ENCODE results near the gene CALCB.
"Not testable (repeated sequence)": the region's sequence is repeated elsewhere in the genome, so short reads cannot be mapped to it uniquely, and the experiment has no call there.

CALCB gene, protein sequence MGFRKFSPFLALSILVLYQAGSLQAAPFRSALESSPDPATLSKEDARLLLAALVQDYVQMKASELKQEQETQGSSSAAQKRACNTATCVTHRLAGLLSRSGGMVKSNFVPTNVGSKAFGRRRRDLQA

DNA sequence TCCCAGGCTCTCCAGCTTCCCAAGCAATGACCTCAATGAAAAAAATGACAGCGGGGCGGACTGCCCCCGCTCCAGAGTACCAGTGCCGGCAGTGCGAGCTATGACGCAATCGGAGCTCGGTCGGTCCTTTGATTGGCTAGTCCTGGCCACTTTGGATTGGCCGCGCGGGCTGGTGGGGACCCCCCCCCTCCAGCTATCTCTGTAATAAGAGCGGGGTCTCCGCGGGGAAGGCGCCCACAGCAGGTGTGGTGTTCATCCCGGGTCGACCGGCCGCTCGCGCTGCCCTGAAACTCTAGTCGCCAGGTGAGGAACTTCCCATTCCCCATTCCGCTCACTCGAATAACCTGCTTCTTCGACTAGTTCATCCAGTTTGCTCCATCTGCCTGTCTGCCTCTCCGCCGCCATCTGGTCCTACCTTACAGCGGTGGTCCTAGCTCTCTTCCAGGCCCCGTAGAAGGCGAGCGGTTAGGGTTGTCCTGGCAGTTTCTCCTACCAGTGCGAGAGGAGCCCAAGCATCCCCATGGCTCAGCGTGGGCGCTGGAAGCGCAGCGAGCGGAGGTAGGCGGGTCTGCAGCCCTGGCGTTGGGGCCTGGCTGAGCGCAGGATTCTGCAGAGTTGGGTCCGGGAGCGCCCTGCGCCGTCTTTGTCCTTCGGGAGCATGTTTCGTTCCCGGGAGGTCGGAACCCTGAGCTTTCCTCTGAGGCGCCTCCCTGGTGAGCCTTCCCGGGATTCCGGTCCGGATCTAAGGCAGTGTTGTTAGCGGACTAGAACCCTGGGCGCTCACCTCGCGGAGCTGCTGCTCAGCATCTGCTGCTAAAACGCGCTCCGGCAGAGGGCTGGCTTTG is at the start of gene CALCB:
Gene CALCB (plus strand): TSS at position 233 of the 845 bp plus-strand sequence. CDS start 1,126 bp downstream, outside the sequence.
- no peak for DNase-seq (ENCODE audit: low read depth)

DNA sequence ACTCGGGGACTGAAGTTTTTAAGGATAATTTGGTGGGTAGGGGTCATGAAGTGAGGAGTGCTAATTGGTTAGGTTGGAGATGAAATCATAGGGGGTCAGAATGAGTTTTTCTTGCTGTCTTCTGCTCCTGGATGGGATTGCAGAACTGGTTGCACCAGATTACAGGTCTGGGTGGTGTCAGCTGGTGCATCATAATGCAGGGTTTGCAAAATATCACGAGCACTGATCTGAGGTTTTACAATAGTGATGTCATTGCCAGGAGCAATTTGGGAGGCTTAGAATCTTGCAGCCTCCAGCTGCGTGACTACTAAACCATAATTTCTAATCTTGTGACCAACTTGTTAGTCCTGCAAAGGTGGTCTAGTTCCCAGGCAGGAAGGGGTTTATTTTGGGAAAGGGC is 46.4 kb upstream of the CALCB start:
- no peak for DNase-seq (ENCODE audit: low read depth)

DNA sequence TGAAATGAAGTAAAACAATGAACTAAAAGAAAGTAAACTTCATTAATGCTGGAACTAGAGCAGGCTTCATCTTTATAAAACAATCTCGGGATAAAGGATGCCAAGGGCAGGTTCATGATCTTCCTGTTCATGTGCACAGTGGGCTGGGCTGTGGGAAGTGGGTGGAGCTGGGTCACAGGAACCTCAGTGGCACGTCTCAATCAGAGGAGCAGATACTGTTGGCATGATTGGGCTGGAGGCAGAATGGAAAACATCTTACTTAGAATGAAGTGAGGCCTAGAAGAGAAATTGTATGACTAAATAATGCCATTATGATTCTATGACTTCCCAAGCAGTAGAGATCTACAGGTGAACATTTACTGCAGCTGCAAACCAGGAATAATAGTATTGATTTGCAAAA is 45.4 kb upstream of the CALCB start:
- DNase-seq (ENCODE audit: low read depth), result no peak

DNA sequence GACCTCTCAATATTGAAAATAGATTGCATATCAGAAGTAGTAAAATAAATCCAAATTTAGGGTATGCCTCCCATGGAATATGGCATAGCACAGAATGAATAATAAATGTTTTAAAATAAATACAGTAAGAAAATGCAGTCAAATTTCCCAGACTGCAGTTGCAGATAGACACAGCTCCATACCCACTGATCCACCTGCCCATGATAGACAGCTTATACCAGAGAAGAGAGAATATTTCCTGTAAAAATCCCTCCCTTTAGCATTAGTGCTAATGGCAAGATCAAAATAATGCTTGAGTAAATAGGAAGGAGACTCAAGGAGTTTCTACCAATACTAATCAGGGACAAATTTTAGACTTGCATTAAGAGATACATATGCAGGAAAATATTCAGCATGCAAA is 45.0 kb upstream of the CALCB start:
- DNase-seq (ENCODE audit: low read depth), result no peak

DNA sequence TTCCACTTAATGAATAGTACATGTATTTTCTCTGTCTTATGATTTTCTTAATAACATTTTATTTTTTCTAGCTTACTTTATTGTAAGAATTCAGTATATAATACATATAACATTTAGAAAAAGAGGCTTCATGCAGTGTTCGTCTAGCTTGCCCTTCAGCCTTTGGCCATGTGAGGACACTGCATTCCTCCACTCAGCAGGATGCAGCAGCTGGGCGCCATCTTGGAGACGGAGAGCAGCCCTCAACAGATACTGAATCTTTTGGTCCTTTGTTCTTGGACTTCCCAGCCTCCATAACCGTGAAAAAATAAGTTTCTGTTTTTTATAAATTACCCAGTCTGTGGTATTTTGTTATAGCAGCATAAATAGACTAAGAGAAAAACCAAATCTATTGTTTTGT is 41.4 kb upstream of the CALCB start:
- DNase-seq (ENCODE audit: low read depth), result not testable (repeated sequence)

DNA sequence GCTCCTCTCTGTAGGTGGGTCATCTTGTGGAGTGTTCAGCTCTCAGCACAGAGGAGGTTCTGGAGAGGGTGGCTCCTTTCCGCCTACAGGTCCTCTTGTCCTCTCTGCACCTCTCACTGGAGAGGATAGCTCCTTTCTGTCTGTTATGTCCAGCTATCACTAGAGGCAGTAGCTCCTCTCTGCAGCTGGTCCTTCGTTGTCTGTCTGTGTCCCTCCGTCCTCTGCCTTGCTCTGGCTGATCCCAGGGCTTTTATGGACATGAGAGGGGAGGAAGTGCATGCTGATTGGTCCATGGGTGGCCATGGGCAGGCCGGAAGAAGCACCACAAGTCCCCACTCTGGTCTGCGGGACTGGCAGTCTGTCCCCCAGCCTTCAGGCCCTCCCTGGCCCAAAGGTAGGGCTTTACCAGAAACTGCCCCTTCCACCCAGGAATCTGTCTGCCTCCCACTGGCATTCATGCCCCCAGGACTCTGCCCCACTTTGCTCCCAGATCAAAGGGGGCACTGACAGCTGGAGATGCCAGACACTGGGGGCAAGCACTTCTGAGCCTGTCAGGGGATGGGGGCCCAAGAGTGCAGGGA is 38.6 kb upstream of the CALCB start:
- DNase-seq (ENCODE audit: low read depth), result no peak

DNA sequence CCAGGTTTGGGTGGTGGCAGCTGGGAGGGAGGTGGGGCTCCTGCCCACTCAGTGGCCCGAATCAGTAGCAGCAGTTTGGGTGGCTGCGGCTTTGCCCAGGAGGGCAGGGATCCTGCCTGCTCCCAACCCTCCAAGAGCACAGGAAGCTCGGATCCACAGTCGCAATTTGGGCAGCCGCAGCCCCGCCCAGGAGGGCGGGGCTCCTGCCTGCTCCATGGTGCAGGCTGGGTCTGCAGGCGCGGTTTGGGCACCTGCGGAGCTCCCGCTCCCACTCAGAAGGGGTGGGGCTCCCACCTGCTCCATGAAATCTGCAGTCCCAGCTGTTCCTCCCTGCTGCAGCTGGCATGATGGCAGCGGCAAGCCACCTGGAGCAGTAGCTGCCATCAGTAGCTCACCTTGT is 38.1 kb upstream of the CALCB start:
- DNase-seq (ENCODE audit: low read depth), result no peak

DNA sequence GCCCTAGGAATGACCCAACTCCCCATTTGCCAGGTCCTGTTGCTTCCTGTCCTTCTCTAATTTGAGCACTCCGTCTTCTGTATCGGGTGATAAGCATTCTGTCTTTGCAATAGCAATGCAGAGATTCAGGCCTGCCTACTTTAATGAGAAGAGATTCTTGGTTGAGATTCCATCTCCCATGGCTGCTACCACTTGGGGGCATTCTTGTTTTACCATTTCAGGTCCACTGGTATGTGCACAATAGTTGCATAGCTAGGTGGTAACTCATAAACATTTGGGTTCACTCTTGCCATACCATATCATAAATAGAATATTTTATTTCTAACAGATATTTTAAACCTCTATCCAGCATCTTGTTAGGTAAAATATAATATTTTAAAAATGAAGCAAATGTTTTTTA is 34.4 kb upstream of the CALCB start:
- no peak for DNase-seq (ENCODE audit: low read depth)

DNA sequence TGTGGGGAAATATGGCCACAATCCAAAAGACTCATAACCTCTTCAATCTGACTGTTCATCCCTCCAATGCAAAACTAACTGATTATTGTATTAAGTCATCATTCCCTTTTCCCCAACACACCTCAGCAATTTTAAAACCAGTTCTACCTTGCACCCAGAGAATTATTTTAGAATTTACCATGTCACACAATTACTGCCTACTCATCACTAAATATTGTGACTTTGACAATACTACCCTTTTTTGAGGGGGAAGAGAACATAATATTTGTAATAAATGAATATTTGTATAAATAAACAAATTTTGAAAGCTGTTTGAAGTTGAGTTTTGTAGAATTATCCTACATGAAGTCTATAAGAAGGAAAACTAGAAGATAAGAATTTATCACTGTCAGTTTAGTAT is 28.2 kb upstream of the CALCB start:
- DNase-seq (ENCODE audit: low read depth), result no peak

DNA sequence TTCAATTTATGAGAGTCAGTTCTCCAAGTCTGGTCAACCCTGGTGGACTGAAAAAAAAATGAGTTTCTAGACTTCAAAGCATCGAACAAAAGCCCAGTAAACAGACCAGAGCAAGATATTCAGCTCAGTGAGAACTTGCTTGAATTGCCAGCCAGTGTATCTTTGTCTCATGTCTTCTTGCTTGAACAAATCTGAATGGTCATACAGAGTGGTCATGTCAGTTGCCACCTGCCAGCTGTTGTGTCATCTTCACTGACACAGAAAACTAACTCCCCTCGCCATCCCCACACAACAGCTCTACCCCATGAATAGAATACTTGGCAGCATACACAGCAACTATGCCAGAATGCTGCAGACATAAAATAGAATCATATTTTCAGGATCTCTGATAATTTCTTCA is 27.5 kb upstream of the CALCB start:
- DNase-seq (ENCODE audit: low read depth), result no peak

DNA sequence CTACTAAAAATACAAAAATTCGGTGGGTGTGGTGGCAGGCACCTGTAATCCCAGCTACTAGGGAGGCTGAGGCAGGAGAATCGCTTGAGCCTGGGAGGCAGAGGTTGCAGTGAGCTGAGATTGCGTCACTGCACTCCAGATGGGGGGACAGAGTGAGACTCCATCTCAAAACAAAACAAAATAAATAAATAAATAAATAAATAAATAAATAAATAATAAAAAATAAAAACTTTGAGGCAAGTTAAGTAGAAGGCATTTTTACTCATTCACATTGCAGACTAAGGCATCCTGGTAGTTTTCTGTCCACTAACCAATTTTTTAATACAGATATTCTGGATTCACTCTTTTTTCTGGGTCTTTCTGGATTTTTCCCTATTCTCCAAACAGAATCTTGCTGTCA is 26.7 kb upstream of the CALCB start:
- not testable (repeated sequence) for DNase-seq (ENCODE audit: low read depth)

DNA sequence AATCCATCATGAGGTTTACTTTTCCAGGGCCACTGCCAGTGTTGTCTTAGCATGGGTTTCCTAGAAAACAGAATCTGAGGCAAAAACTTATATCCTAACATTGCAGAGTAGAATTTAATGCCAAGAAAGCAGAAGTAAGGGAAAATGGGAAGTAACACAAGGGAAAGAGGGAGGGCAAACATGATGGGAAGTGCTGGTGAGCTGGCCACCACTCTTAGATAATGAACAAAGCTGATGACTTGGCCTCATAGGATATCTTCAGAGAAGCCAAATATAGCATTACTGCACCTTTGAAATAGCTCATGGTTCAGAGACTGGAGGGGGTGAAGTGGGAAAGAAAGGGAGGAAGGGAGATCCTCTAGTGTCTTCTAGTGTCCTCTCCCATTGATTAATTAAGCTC is 24.8 kb upstream of the CALCB start:
- no peak for DNase-seq (ENCODE audit: low read depth)

DNA sequence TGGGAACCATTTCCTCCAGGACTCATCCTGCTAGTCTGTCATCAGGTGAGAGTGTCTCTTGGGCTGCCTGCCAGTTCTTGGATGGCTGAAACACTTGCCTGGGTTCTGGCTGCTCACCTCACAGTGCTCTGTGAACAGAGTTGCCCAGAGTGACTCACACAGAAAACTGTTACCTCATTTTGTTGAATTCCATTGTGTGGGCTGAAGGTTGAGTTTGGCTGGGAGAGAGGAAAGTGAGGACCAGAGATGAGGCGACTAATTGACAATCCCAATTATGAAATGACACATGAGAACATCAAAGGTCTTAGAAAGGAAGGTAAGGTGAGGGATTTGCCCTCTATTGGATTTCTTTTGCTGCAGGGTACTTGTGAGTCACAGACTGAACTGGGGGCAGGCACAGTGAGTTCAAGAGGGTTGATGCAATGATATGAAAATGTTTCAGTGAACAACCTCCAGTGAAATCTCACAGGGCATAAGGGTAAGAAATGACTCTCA is 20.2 kb upstream of the CALCB start:
- no peak for DNase-seq (ENCODE audit: low read depth)

DNA sequence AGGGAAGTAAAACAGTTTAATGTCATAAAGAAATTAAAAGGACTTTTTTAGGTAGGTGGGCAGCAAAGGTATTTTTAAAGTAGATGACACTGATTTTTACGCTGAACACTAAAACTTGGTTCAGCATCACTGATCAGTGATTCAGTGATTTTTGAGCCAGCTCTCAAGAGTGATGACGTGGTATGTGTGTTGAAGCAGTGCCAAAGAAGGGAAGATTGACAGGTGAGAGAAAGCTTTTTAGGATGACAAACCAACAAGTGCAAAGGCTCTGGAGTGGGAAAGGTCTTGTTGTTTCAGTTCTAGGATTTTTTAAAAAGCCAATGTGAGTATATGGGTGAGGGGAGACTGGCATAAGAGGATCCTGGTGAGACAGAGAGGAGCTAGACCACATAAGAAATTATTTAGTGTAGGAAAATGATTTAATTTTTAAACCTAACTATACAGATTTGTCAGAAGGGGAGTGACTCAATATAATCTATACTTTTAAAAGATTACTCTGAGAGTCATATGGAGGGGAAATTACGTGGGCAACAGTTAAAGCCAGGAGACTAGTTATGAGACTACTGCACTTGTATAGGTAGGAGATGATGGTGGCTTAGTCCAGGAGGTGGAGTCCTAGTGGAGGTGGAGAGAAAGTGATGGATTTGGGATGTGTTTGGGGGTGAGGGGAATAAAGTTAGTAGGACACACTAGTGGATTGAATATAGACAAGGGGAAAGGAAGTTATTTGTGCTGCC is 17.6 kb upstream of the CALCB start:
- no peak for DNase-seq (ENCODE audit: low read depth)

DNA sequence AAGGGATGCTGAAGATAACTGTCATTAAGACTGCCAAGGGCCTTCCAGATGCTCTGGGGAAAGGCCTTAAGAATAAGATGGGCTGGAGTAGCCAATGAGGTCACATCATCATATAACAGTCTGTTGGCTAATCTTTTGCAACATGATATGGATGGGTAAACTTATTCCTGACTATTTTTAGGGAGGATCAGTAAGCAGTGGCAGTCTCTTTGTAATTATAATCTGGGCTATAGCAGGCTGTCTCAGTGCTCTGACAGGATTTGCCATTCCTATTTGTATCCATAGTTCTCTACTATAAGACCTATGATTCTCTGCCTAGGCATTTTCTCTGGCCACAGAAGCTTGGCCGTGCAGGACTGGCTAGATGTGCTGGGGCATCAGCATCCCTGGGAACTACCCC is 16.1 kb upstream of the CALCB start:
- DNase-seq (ENCODE audit: low read depth), result no peak

DNA sequence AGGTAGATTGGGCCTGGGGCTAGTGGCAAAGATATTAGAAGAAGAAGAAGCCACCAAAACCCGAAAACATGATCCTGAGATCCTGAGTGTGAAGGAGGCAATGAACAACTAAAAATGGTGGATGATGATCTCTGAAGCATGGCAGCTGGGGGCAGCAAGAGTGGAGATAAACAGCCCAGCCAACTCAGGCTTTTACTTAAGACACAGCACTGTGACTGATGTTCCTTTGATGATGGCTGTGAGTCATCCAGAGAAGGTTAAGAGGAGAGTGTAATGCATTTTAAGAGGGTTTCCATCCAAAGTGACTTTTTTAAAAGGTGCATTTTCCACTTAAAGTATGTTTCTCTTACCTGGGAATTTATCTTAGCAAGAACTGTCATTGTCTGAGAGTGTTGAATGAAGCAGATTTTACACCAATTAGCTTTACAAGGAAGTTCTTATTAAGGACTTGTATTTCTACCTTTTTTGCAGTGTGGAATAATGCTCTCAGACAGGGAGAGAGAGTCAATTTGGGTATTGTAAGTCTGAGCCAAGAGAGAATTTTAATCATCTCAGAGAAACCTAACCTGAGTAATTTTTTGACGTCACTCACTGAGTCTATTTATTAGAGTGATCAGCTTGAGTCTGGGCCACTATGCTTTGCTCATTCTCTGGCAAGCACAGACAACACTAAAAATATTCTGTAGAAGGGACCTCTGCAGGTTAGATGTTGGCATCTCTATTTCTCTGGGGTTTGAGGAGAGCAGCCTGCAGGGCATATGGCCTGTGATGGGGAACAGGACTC is 14.1 kb upstream of the CALCB start:
- no peak for DNase-seq (ENCODE audit: low read depth)

DNA sequence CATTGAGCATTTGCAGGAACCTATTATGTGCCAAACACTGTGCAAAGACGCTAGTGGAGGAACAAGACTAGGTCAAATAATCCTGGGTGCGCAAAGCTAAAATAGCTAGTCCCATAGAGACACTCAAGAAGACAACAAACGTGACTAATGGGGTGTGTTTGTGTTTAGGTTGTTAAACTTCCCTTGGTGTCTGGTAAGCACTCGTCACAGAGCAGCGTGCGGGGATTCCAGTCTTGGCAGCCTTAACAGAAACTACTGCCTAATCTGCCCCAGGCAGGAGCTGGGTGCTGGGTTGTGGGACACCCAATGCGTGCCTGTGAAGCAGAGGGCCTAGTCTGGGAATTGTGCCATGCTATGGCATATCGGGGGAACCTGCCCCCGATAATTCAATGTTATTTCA is 10.8 kb upstream of the CALCB start:
- DNase-seq (ENCODE audit: low read depth), result no peak

DNA sequence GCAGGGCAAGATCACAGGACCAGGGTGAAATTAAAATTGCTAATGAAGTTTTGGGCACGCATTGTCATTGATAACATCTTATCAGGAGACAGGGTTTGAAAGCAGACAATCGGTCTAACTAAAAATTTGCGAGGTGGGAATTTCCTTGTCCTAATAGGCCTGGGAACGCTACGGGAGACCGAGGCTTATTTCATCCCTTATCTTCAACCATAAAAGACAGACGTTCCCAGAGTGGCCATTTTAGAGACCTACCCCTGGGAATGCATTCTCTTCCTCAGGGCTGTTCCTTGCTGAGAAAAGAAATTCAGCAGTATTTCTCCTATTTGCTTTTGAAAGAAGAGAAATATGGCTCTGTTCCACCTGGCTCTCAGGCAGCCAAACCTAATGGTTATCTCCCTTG is 3.6 kb upstream of the CALCB start:
- DNase-seq (ENCODE audit: low read depth), result not testable (repeated sequence)

DNA sequence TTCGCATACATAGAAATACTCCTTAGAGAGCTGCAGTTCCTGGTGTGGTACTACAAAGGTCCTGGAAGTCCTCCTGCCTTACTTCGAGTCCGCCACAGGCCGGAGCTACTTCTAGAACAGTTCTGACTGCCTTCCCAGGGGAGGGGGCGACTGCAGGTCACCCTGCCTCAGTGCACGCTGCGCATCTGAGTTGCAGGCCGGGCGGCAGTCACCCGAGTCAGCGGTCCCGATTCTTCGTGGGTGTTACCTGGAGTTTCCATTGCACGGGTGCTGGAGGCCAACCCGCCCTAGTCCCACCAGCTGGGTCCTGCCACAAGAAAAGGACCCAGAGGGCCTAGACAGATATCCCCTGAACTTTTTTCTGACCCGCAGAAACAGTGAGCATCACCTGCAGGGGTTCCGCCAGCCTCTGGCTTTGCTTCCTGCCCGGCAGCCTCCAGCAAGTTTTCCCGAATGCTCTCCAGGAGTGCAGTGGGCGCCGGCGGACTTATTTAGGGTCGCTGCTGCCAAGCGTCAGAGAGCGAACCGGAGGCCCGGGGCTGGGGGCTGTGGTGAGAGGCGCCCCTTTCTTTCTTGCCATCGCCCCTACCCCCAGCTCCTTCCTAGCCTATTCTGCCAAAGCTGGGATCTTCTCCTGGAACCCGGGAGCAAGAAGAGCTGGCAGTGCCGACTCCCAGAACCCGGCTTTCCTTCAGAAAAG is 1.7 kb upstream of the CALCB start:
- no peak for DNase-seq (ENCODE audit: low read depth)

DNA sequence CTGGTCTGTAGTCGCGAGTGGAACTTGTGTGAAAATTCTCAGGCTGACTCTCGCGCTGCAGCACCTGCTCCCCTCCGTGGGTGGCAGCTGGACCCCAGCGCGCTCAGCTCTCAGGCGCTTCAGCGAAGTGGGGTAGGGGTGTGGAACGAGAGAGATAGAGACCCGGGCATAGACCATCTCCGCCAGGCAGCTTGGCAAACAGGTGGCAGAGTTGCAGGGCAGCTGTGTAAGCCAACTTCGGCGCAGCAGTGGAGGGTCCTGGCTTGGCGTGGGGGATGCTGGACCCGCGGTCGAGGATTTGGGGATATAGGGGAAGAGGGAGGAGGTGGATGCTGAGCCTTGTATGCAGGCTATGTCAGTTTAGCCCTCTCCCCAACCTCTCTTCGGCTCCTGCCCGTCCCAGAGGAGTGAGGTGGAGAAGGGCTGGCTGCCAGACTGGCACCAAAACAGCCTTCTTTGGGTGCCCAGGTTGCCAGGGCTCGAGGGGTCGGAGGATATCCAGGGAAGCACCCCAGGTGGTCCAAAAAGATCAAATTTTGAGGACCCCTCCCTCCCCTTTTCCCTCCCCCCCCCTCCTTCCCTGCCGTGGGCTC is 746 bp upstream of the CALCB start:
- no peak for DNase-seq (ENCODE audit: low read depth)
